ENCODE measurements around the gene GIPR. TPM values are rescaled to one million over a fixed set of nuclear protein-coding genes. Genes with fewer than 3 reads are reported as not detected.

Gene GIPR
- total RNA-seq, 1 experiment from 2014 or later, result 1.9 TPM

- Histone ChIP-seq H3K9me3 (ENCODE audit: low read length) (no peaks in the 10 kb centered on the region), H3K9ac (ENCODE audit: low read length) (no peak overlapping the region), H3K79me2 (ENCODE audit: low read length) (no peaks in the 10 kb centered on the region), H3K27ac (ENCODE audit: low read length) (no peak overlapping the region), H3K9me2 (replicated peaks; ENCODE audit: low read length) (no peaks in the 10 kb centered on the region), H3K27me3 (ENCODE audit: low read length) (no peaks in the 10 kb centered on the region), H4K20me1 (ENCODE audit: low read length) (no peaks in the 10 kb centered on the region), H3F3A (ENCODE audit: low read length, unreplicated experiment) (no peaks in the 10 kb centered on the region), H3K36me3 (ENCODE audit: low read depth, low read length) (no peaks in the 10 kb centered on the region), H3K4me1 (ENCODE audit: insufficient read depth, low read length) (peaks cover 5% of the 10 kb centered on the region), H3K4me2 (ENCODE audit: low read length) (no peak overlapping the region; the same call in 1 of the 2 replicates), H2AFZ (ENCODE audit: low read length) (no peak overlapping the region), H3K4me3 (ENCODE audit: low read length) (no peak overlapping the region)
- ChIA-PET POLR2A (ENCODE audit: unreplicated experiment) (interaction anchor here (0.6 kb wide), 1 partner anchor 23 kb away, joined by 3 read pairs; no protein-coding TSS in a partner anchor), CTCF (no interaction called here)
- peak; percentile 26; the same call in 1 of the 2 replicates for ATAC-seq
- peak; percentile 71 for DNase-seq
- intact Hi-C loops (cut with micrococcal nuclease), result no loop called here
- no TSS peak for BruUV-seq (replicated peaks)
- TF ChIP-seq CTCF (conservative IDR thresholded peaks at IDR 0.05; ENCODE audit: low read depth, low read length), result no peak
- TF ChIP-seq EZH2 (IDR thresholded peaks at IDR 0.05; ENCODE audit: low read length, unreplicated experiment), result no peak
- no peak for TF ChIP-seq EZH2phosphoT487 (IDR thresholded peaks at IDR 0.05; ENCODE audit: borderline replicate concordance, low read length)
Measured at GRCh38 chr19:45670670-45671453, 2.8 kb downstream of the GIPR start.

GRCh38 chr19:45674946-45675345 is 6.9 kb downstream of the GIPR start:
- Histone ChIP-seq H3K4me3 (ENCODE audit: low read length) (no peak overlapping the region), H3K4me1 (ENCODE audit: insufficient read depth, low read length) (peaks cover 7% of the 10 kb centered on the region; the same call in 1 of the 2 replicates), H4K20me1 (ENCODE audit: low read length) (no peaks in the 10 kb centered on the region), H3K36me3 (ENCODE audit: low read depth, low read length) (no peaks in the 10 kb centered on the region), H2AFZ (ENCODE audit: low read length) (no peak overlapping the region), H3K27me3 (ENCODE audit: low read length) (no peaks in the 10 kb centered on the region), H3K9ac (ENCODE audit: low read length) (no peak overlapping the region), H3K4me2 (ENCODE audit: low read length) (no peak overlapping the region), H3F3A (ENCODE audit: low read length, unreplicated experiment) (no peaks in the 10 kb centered on the region), H3K79me2 (ENCODE audit: low read length) (no peaks in the 10 kb centered on the region), H3K27ac (ENCODE audit: low read length) (no peak overlapping the region), H3K9me2 (replicated peaks; ENCODE audit: low read length) (no peaks in the 10 kb centered on the region), H3K9me3 (ENCODE audit: low read length) (no peaks in the 10 kb centered on the region)
- no TSS peak for BruUV-seq (replicated peaks)
- ChIA-PET CTCF (no interaction called here), POLR2A (ENCODE audit: unreplicated experiment) (interaction anchor here (0.7 kb wide), 1 partner anchor 48 kb away, joined by 10 read pairs; no protein-coding TSS in a partner anchor)
- intact Hi-C loops (cut with micrococcal nuclease), result no loop called here
- DNase-seq, result no peak
- TF ChIP-seq EZH2phosphoT487 (IDR thresholded peaks at IDR 0.05; ENCODE audit: borderline replicate concordance, low read length) (no peak), CTCF (conservative IDR thresholded peaks at IDR 0.05; ENCODE audit: low read depth, low read length) (no peak), EZH2 (IDR thresholded peaks at IDR 0.05; ENCODE audit: low read length, unreplicated experiment) (no peak)
- no peak for ATAC-seq

DNA sequence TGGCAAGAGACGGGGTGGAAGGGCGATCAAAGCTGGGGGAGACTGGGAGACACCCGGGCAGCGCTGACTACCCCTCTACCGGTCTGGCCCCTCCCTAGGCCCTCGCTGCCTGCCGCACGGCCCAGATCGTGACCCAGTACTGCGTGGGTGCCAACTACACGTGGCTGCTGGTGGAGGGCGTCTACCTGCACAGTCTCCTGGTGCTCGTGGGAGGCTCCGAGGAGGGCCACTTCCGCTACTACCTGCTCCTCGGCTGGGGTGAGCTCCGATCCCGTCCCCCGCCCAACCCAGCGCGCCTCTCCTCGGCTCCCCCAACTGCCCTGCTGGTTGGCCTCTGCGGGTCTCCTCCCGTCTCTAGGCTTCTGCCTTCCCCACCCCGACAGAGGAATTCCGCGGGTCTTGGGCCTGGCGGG is 8.8 kb downstream of the GIPR start:
- ATAC-seq (peak; percentile 10), DNase-seq (no peak)
- no peaks in the 10 kb centered on the region for H3K9me2 ChIP-seq (replicated peaks; ENCODE audit: low read length)
- H3K79me2 ChIP-seq (ENCODE audit: low read length), result no peaks in the 10 kb centered on the region
- H4K20me1 ChIP-seq (ENCODE audit: low read length), result no peaks in the 10 kb centered on the region
- ChIA-PET CTCF (interaction anchor here (1.1 kb wide), 1 partner anchor 35 kb away, joined by 12 read pairs; no protein-coding TSS in a partner anchor), POLR2A (ENCODE audit: unreplicated experiment) (interaction anchor here (0.7 kb wide), 1 partner anchor 18 kb away, joined by 5 read pairs; no protein-coding TSS in a partner anchor)
- TF ChIP-seq EZH2 (IDR thresholded peaks at IDR 0.05; ENCODE audit: low read length, unreplicated experiment), result no peak
- TF ChIP-seq CTCF (conservative IDR thresholded peaks at IDR 0.05; ENCODE audit: low read depth, low read length), result no peak
- no peak for TF ChIP-seq EZH2phosphoT487 (IDR thresholded peaks at IDR 0.05; ENCODE audit: borderline replicate concordance, low read length)
- peak overlapping the region; percentile 61; the same call in 1 of the 2 replicates for H2AFZ ChIP-seq (ENCODE audit: low read length)
- H3K9ac ChIP-seq (ENCODE audit: low read length), result no peak overlapping the region
- H3K27ac ChIP-seq (ENCODE audit: low read length), result no peak overlapping the region
- no peaks in the 10 kb centered on the region for H3F3A ChIP-seq (ENCODE audit: low read length, unreplicated experiment)
- intact Hi-C loops (cut with micrococcal nuclease), result no loop called here
- peak overlapping the region; percentile 68; the same call in 1 of the 2 replicates for H3K4me3 ChIP-seq (ENCODE audit: low read length)
- no peaks in the 10 kb centered on the region for H3K9me3 ChIP-seq (ENCODE audit: low read length)
- no peaks in the 10 kb centered on the region for H3K36me3 ChIP-seq (ENCODE audit: low read depth, low read length)
- BruUV-seq (replicated peaks), result no TSS peak
- peaks cover 7% of the 10 kb centered on the region; the same call in 1 of the 2 replicates for H3K4me1 ChIP-seq (ENCODE audit: insufficient read depth, low read length)
- H3K27me3 ChIP-seq (ENCODE audit: low read length), result no peaks in the 10 kb centered on the region
- peak overlapping the region; percentile 71 for H3K4me2 ChIP-seq (ENCODE audit: low read length)

All from PC-3 (cell line).